OCI-LY1 (cell line): ENCODE data around the gene MRPL42.

ENCODE experiments used
- H2AFZ ChIP-seq: fragments of 200-600 bp; sonication (generic), shearing (Covaris generic); 2 replicates; pipeline ENCODE4 v1.6.0; 2014; ENCODE audit warnings: antibody characterized with exemption, mild to moderate bottlenecking, low read length
- H3F3A ChIP-seq: fragments of 200-600 bp; sonication (generic), shearing (Covaris generic); 2 replicates; pipeline ENCODE4 v1.6.0; 2014; ENCODE audit warnings: mild to moderate bottlenecking, antibody characterized with exemption, low read length, moderate library complexity; ENCODE audit not compliant: insufficient read depth
- H3K27ac ChIP-seq: fragments of 200-600 bp; sonication (generic); 2 replicates; pipeline ENCODE4 v1.5.1; 2014; ENCODE audit warnings: low read length, mixed run types, mild to moderate bottlenecking, low read depth; ENCODE audit not compliant: poor library complexity, severe bottlenecking
- H3K27me3 ChIP-seq: fragments of 200-600 bp; sonication (generic); 2 replicates; pipeline ENCODE4 v1.6.0; 2014; ENCODE audit warnings: antibody characterized with exemption, mild to moderate bottlenecking, low read length, moderate library complexity; ENCODE audit not compliant: insufficient read depth
- H3K36me3 ChIP-seq: fragments of 200-600 bp; sonication (generic); 2 replicates; pipeline ENCODE4 v1.6.1; 2014; ENCODE audit warnings: mild to moderate bottlenecking, antibody characterized with exemption, low read length, moderate library complexity, mixed read lengths; ENCODE audit not compliant: insufficient read depth
- H3K4me1 ChIP-seq: fragments of 200-600 bp; sonication (generic); 2 replicates; pipeline ENCODE4 v1.5.1; 2014; ENCODE audit warnings: mild to moderate bottlenecking, low read length, moderate library complexity; ENCODE audit not compliant: insufficient read depth, severe bottlenecking
- H3K4me2 ChIP-seq: fragments of 200-600 bp; sonication (generic), shearing (Covaris generic); 2 replicates; pipeline ENCODE4 v1.6.1; 2014; ENCODE audit warnings: low read length
- H3K4me3 ChIP-seq: fragments of 200-600 bp; sonication (generic); 2 replicates; pipeline ENCODE4 v1.5.1; 2014; ENCODE audit warnings: low read length, low read depth, mild to moderate bottlenecking, mixed read lengths; ENCODE audit not compliant: poor library complexity, severe bottlenecking
- H3K79me2 ChIP-seq: fragments of 200-600 bp; shearing (Covaris generic); 2 replicates; pipeline ENCODE4 v1.6.1; 2016; ENCODE audit warnings: mixed run types, low read length, mixed read lengths; ENCODE audit not compliant: insufficient read depth
- H3K9ac ChIP-seq: fragments of 200-600 bp; sonication (generic), shearing (Covaris generic); 2 replicates; pipeline ENCODE4 v1.6.1; 2014; ENCODE audit warnings: mild to moderate bottlenecking, low read length, mixed read lengths
- H3K9me2 ChIP-seq: fragments of 200-600 bp; sonication (generic), shearing (Covaris generic); 2 replicates; pipeline ENCODE4 v1.6.1; 2014; ENCODE audit warnings: low read depth, mild to moderate bottlenecking, low read length, mixed read lengths
- H3K9me3 ChIP-seq: fragments of 200-600 bp; shearing (Covaris generic); 2 replicates; pipeline ENCODE4 v1.6.1; 2014; ENCODE audit warnings: low read length, mixed read lengths
- H4K20me1 ChIP-seq: fragments of 200-600 bp; sonication (generic), shearing (Covaris generic); 2 replicates; pipeline ENCODE4 v1.6.0; 2016; ENCODE audit warnings: mild to moderate bottlenecking, low read length; ENCODE audit not compliant: insufficient read depth
- CTCF ChIP-seq: fragments of 200-600 bp; sonication (generic), shearing (Covaris generic); IDR thresholded peaks from 2 replicates; pipeline ENCODE4 v1.5.1; 2017; ENCODE audit warnings: mild to moderate bottlenecking, antibody characterized with exemption, low read length, moderate library complexity, mixed read lengths
- EZH2 ChIP-seq: fragments of 200-600 bp; sonication (generic), shearing (Covaris generic); IDR thresholded peaks from 2 replicates; pipeline ENCODE4 v1.8.0; 2017; ENCODE audit warnings: borderline replicate concordance, mixed run types, mild to moderate bottlenecking, antibody characterized with exemption, low read length, moderate library complexity, mixed read lengths

The MRPL42 gene

DNA sequence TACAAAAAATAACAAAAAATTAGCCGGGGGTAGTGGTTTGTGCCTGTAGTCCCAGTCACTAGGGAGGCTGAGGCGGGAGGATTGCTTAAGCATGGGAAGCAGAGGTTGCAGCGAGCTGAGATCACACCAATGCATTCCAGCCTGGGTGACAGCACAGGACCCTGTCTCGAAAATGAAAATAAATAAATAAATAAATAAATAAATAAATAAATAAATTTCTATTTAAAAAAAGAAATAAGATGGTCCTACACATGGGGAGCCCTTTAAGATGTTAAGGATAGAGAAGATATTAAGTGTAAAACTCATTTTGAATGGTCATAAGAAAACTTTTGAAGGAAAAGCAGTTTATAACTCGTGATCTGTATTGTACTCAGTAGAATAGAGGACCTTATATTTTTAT, 8.2 kb upstream of the MRPL42 start:
- Histone ChIP-seq H3K4me2 (no peak overlapping the region), H3F3A (no peaks in the 10 kb centered on the region), H3K9me3 (no peaks in the 10 kb centered on the region), H3K79me2 (no peaks in the 10 kb centered on the region), H4K20me1 (no peaks in the 10 kb centered on the region), H3K27me3 (no peaks in the 10 kb centered on the region), H2AFZ (no peak overlapping the region), H3K9me2 (no peaks in the 10 kb centered on the region), H3K27ac (no peak overlapping the region), H3K36me3 (no peaks in the 10 kb centered on the region), H3K9ac (no peak overlapping the region), H3K4me3 (no peak overlapping the region), H3K4me1 (no peaks in the 10 kb centered on the region)
- no peak for TF ChIP-seq CTCF

GRCh38 chr12:93460003-93460402, 7.3 kb upstream of the MRPL42 start:
- Histone ChIP-seq H3K4me1 (no peaks in the 10 kb centered on the region), H4K20me1 (no peaks in the 10 kb centered on the region), H2AFZ (no peak overlapping the region; the same call in 1 of the 2 replicates), H3K79me2 (no peaks in the 10 kb centered on the region), H3K36me3 (no peaks in the 10 kb centered on the region), H3K27me3 (no peaks in the 10 kb centered on the region), H3K27ac (no peak overlapping the region), H3K9me3 (no peaks in the 10 kb centered on the region), H3K4me3 (no peak overlapping the region), H3K4me2 (no peak overlapping the region), H3K9me2 (no peaks in the 10 kb centered on the region), H3K9ac (no peak overlapping the region), H3F3A (no peaks in the 10 kb centered on the region)
- no peak for TF ChIP-seq CTCF
- no peak for TF ChIP-seq EZH2

DNA sequence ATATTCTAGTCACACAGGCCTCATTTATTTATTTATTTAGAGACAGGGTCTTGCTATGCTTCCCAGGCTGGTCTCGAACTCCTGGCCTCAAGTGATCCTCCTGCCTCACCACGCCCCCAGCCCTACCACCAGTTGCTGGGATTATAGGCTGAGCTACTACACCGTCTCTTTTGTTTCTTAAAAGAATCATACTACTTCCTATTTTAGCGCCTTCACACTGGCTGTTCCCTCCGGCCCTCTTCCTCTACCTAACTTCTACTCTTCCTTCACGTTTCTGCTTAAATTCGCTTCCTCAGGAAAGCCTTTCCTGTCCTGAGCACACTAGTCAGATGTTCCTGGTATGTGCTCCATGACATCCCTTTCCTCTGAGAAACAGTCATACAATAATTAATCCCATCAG, 6.4 kb upstream of the MRPL42 start:
- H3F3A ChIP-seq, result no peaks in the 10 kb centered on the region
- H3K27me3 ChIP-seq, result no peaks in the 10 kb centered on the region
- H3K4me1 ChIP-seq, result no peaks in the 10 kb centered on the region
- no peaks in the 10 kb centered on the region for H4K20me1 ChIP-seq
- no peak overlapping the region for H3K27ac ChIP-seq
- no peaks in the 10 kb centered on the region for H3K79me2 ChIP-seq
- H3K9me3 ChIP-seq, result no peaks in the 10 kb centered on the region
- no peak overlapping the region for H3K4me2 ChIP-seq
- no peak overlapping the region for H3K4me3 ChIP-seq
- no peaks in the 10 kb centered on the region for H3K36me3 ChIP-seq
- no peak overlapping the region for H2AFZ ChIP-seq
- no peaks in the 10 kb centered on the region for H3K9me2 ChIP-seq
- TF ChIP-seq EZH2 (no peak), CTCF (no peak)
- H3K9ac ChIP-seq, result no peak overlapping the region
